Hepatocyte (in vitro differentiated cells): ENCODE measurements around the gene LRSAM1. TPM values are rescaled to one million over a fixed set of nuclear protein-coding genes. Genes with fewer than 3 reads are reported as not detected.

Experiments used
- DNase-seq: peaks from one replicate; pipeline ENCODE4 v3.0.0-alpha.2; 2016; ENCODE audit warnings: low spot score
- H2AFZ ChIP-seq: fragments of 200-600 bp; sonication (generic); 2 replicates; pipeline ENCODE4 v1.6.0; 2016; ENCODE audit warnings: antibody characterized with exemption, mild to moderate bottlenecking
- H3K27ac ChIP-seq: fragments of 200-600 bp; sonication (generic); 2 replicates; pipeline ENCODE4 v1.5.1; 2016; ENCODE audit warnings: mild to moderate bottlenecking
- H3K27me3 ChIP-seq: fragments of 200-600 bp; sonication (generic); 2 replicates; pipeline ENCODE4 v1.6.1; 2016
- H3K36me3 ChIP-seq: fragments of 200-600 bp; sonication (generic); replicated peaks from 2 replicates; pipeline ENCODE4 v1.5.1; 2016; ENCODE audit warnings: low read depth; ENCODE audit not compliant: insufficient read depth
- H3K4me1 ChIP-seq: fragments of 200-600 bp; sonication (generic); 2 replicates; pipeline ENCODE4 v1.5.1; 2016; ENCODE audit warnings: mild to moderate bottlenecking, moderate library complexity; ENCODE audit not compliant: insufficient read depth
- H3K4me2 ChIP-seq: fragments of 200-600 bp; sonication (generic); 2 replicates; pipeline ENCODE4 v1.6.0; 2016
- H3K4me3 ChIP-seq: fragments of 200-600 bp; sonication (generic); 2 replicates; pipeline ENCODE4 v1.5.1; 2016; ENCODE audit warnings: mild to moderate bottlenecking
- H3K79me2 ChIP-seq: fragments of 200-600 bp; sonication (generic); 2 replicates; pipeline ENCODE4 v1.6.0; 2017; ENCODE audit warnings: mild to moderate bottlenecking
- H3K9me2 ChIP-seq: fragments of 200-600 bp; sonication (generic); replicated peaks from 2 replicates; pipeline ENCODE4 v1.6.0; 2017; ENCODE audit warnings: mild to moderate bottlenecking; ENCODE audit not compliant: insufficient read depth
- H3K9me3 ChIP-seq: fragments of 200-600 bp; sonication (generic); 2 replicates; pipeline ENCODE4 v1.5.1; 2016; ENCODE audit warnings: low read depth, mild to moderate bottlenecking
- H4K20me1 ChIP-seq: fragments of 200-600 bp; sonication (generic); 2 replicates; pipeline ENCODE4 v1.6.0; 2016; ENCODE audit warnings: mild to moderate bottlenecking; ENCODE audit not compliant: insufficient read depth, poor library complexity, severe bottlenecking
- EZH2 ChIP-seq: fragments of 200-600 bp; sonication (generic); IDR thresholded peaks from 2 replicates; pipeline ENCODE4 v1.6.1; 2016; ENCODE audit warnings: antibody characterized with exemption, mild to moderate bottlenecking, borderline replicate concordance
- EZH2phosphoT487 ChIP-seq: fragments of 200-600 bp; sonication (generic); IDR thresholded peaks from one replicate; pipeline ENCODE4 v1.6.1; 2018; ENCODE audit warnings: antibody characterized with exemption, mild to moderate bottlenecking, low read depth, moderate library complexity; ENCODE audit not compliant: unreplicated experiment, severe bottlenecking
- WGBS: methylation state at CpG from one replicate; pipeline ENCODE4 v1.1.6; 2016; ENCODE audit warnings: low lambda C conversion rate; ENCODE audit errors: missing lambda C conversion rate; 5-methylcytosine and 5-hydroxymethylcytosine counted together
- polyA plus RNA-seq: library from polyadenylated mRNA; unstranded; fragments of >200 nt; fragmentation: Nextera tagmentation; extraction: Ambion mirVana; gene quantifications from 2 replicates; pipeline ENCODE4 v1.2.1, GENCODE V29; 2016
- total RNA-seq: library from RNA; depleted of rRNA; stranded (reverse); fragments of >200 nt; gene quantifications from 2 replicates; pipeline ENCODE4 v1.2.3, GENCODE V29; 2014
- TF ChIP-seq, protein P1 (sequence below): fragments of 200-600 bp; sonication (generic); IDR thresholded peaks from 2 replicates; pipeline ENCODE4 v1.5.1; 2016; ENCODE audit warnings: antibody characterized with exemption, mild to moderate bottlenecking; ENCODE audit not compliant: poor library complexity

The LRSAM1 gene
- total and polyA plus RNA-seq, 2 experiments from 2014 or later = 10.7 to 19.4 TPM

DNA sequence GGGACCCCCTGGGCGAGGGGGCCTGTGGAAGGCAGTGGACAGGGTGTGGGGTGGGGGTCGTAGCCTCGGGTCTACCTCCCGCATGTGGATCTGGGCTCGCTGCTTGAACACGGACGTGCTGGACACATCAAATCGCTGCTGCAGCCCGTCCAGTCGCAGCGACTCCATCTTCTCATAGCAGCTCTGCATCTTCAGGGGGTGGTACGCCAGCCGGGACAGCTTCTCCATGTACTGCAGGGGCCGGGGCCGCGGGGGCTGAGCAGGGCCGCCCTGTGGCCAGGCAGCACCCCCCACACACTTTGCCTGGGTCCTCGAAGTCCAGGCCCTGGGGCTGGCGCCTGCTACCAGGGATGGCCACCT, 57.6 kb downstream of the LRSAM1 start:
- Histone ChIP-seq H3K27me3 (no peaks in the 10 kb centered on the region), H4K20me1 (no peaks in the 10 kb centered on the region), H3K4me3 (no peak overlapping the region), H3K9me3 (no peaks in the 10 kb centered on the region), H3K27ac (no peak overlapping the region), H3K4me1 (no peaks in the 10 kb centered on the region), H2AFZ (no peak overlapping the region), H3K36me3 (no peaks in the 10 kb centered on the region), H3K79me2 (no peaks in the 10 kb centered on the region), H3K9me2 (no peaks in the 10 kb centered on the region), H3K4me2 (no peak overlapping the region)
- TF ChIP-seq EZH2phosphoT487 (no peak), EZH2 (no peak)
- TF ChIP-seq, protein P1, sequence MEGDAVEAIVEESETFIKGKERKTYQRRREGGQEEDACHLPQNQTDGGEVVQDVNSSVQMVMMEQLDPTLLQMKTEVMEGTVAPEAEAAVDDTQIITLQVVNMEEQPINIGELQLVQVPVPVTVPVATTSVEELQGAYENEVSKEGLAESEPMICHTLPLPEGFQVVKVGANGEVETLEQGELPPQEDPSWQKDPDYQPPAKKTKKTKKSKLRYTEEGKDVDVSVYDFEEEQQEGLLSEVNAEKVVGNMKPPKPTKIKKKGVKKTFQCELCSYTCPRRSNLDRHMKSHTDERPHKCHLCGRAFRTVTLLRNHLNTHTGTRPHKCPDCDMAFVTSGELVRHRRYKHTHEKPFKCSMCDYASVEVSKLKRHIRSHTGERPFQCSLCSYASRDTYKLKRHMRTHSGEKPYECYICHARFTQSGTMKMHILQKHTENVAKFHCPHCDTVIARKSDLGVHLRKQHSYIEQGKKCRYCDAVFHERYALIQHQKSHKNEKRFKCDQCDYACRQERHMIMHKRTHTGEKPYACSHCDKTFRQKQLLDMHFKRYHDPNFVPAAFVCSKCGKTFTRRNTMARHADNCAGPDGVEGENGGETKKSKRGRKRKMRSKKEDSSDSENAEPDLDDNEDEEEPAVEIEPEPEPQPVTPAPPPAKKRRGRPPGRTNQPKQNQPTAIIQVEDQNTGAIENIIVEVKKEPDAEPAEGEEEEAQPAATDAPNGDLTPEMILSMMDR = no peak
- 93% methylated on average over 12 of the region's 19 CpGs for WGBS
- no peak for DNase-seq

DNA sequence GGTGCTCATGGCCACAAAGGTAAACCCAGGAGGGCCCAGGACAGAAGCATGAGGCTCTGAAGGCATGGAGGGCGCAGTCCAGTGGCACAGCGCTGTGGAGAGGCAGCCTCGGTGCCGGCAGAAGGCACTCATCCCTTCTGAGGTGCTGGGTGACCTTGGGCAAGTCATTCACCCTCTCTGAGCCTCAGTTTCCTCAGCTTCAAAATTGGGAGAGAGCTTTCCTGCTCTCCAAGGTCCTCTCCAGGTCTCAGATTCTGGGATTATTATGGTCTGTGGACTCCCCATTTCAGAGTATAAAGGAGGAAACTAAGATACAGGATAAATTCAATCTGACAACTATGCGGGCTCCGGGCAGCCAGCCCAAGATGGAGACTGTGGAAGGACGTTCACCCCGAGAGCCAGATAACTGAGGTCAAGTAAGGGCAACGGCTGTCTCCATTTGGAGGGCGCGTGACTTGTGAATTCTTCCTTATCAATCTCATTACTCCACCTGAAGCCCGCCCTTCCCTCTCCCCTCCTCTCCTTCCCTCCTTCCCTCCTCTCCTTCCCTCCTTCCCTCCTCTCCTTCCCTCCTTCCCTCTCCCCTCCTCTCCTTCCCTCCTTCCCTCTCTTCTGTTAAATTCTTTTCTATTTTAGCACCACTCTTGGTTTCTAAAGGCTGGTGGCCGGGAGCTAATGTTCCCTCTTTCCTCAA, 58.1 kb downstream of the LRSAM1 start:
- H3K27me3 ChIP-seq = no peaks in the 10 kb centered on the region
- TF ChIP-seq EZH2 (no peak), EZH2phosphoT487 (no peak)
- TF ChIP-seq, protein P1 = no peak
- no peak overlapping the region for H3K4me2 ChIP-seq
- H3K9me2 ChIP-seq = no peaks in the 10 kb centered on the region
- H3K36me3 ChIP-seq = no peaks in the 10 kb centered on the region
- H3K79me2 ChIP-seq = no peaks in the 10 kb centered on the region
- H4K20me1 ChIP-seq = no peaks in the 10 kb centered on the region
- no peaks in the 10 kb centered on the region for H3K9me3 ChIP-seq
- H3K4me3 ChIP-seq = no peak overlapping the region
- H2AFZ ChIP-seq = no peak overlapping the region
- DNase-seq = no peak
- 88% methylated on average over 13 of the region's 13 CpGs for WGBS
- no peak overlapping the region for H3K27ac ChIP-seq
- no peaks in the 10 kb centered on the region for H3K4me1 ChIP-seq

DNA sequence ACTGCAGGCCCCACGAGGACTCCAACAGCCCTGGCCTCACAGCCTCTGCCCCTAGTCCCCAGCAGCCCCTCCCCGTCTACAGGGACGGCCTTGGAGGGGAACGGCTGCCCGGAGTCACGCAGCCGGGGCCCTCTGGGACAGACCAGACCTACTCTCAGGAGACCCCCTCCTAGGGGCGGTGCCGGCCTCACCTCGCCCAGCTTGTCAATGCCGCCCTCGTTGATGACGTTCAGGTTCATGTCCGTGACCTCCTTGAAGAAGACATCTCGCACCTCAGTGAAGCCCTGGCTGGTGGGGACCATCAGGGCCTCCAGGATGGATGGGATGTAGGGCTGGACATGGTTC, 58.6 kb downstream of the LRSAM1 start:
- Histone ChIP-seq H3K36me3 (no peaks in the 10 kb centered on the region), H3K4me3 (no peak overlapping the region), H3K79me2 (no peaks in the 10 kb centered on the region), H2AFZ (no peak overlapping the region), H3K27me3 (no peaks in the 10 kb centered on the region), H3K9me2 (no peaks in the 10 kb centered on the region), H3K9me3 (no peaks in the 10 kb centered on the region), H3K4me2 (no peak overlapping the region), H3K4me1 (no peaks in the 10 kb centered on the region), H3K27ac (no peak overlapping the region), H4K20me1 (no peaks in the 10 kb centered on the region)
- WGBS = 89% methylated on average over 15 of the region's 15 CpGs
- TF ChIP-seq, protein P1 = no peak
- no peak for TF ChIP-seq EZH2phosphoT487
- TF ChIP-seq EZH2 = no peak
- no peak for DNase-seq
